Thoracic aorta (tissue), 2 donors: ENCODE data around the gene PSMD13. TPM values are rescaled to one million over a fixed set of nuclear protein-coding genes. Genes with fewer than 3 reads are reported as not detected.

ENCODE experiments used
- ATAC-seq: fragments of 150-250 bp; one replicate; pipeline ENCODE4 v1.8.0; 2017; ENCODE audit warnings: low read depth; ENCODE audit not compliant: insufficient number of reproducible peaks, low FRiP score
- DNase-seq: peaks from one replicate; pipeline ENCODE4 v3.0.0-alpha.2; 2020; ENCODE audit warnings: low spot score
- H3K27ac ChIP-seq, 2 donors: fragments of 200-600 bp; sonication (generic); 1 replicate in 1 of 2; 2 replicates in 1 of 2; pipeline ENCODE4 v1.5.1; 2016; ENCODE audit warnings: mild to moderate bottlenecking in 2 of 2, moderate library complexity in 2 of 2
- H3K27me3 ChIP-seq: fragments of 200-600 bp; sonication (generic); replicated peaks from 2 replicates; pipeline ENCODE4 v1.6.0; 2016; ENCODE audit warnings: mild to moderate bottlenecking; ENCODE audit not compliant: insufficient read depth
- H3K36me3 ChIP-seq: fragments of 200-600 bp; sonication (generic); one replicate; pipeline ENCODE4 v1.5.1; 2016
- H3K4me1 ChIP-seq, 2 donors: fragments of 200-600 bp; sonication (generic); 1 replicate in 1 of 2; 2 replicates in 1 of 2; pipeline versions ENCODE4 v1.5.1 to v1.6.0; 2016; ENCODE audit warnings: low read depth in 2 of 2, mild to moderate bottlenecking in 1 of 2; ENCODE audit not compliant: control insufficient read depth in 1 of 2
- H3K4me3 ChIP-seq: fragments of 200-600 bp; sonication (generic); 2 replicates; pipeline ENCODE4 v1.5.1; 2016; ENCODE audit warnings: mild to moderate bottlenecking
- H3K9me3 ChIP-seq: fragments of 200-600 bp; sonication (generic); 2 replicates; pipeline ENCODE4 v1.5.1; 2016
- CTCF ChIP-seq: fragments of 200-600 bp; sonication (generic); IDR thresholded peaks from one replicate; pipeline ENCODE4 v1.5.1; 2019; ENCODE audit warnings: antibody characterized with exemption
- total RNA-seq, 2 donors: library from RNA; depleted of rRNA; stranded (reverse); fragments of >200 nt; gene quantifications; one replicate each; pipeline versions ENCODE4 v1.1.0 to v1.2.3, GENCODE V29; 2016

The PSMD13 gene
- total RNA-seq, 2 donors from 2014 or later, result 79.6 to 90.8 TPM

GRCh38 chr11:240315-240714 lies 3.5 kb downstream of the PSMD13 start:
- Histone ChIP-seq H3K4me1 (peaks cover 16 to 23% of the 10 kb centered on the region in 2 donors), H3K9me3 (no peaks in the 10 kb centered on the region), H3K36me3 (peaks cover 25% of the 10 kb centered on the region), H3K27me3 (no peaks in the 10 kb centered on the region), H3K27ac (no peak overlapping the region), H3K4me3 (no peak overlapping the region)
- TF ChIP-seq CTCF, result no peak
- no peak for ATAC-seq
- no peak for DNase-seq

GRCh38 chr11:241634-242033 lies 4.9 kb downstream of the PSMD13 start:
- Histone ChIP-seq H3K27me3 (no peaks in the 10 kb centered on the region), H3K9me3 (no peaks in the 10 kb centered on the region), H3K4me1 (peaks cover 14 to 18% of the 10 kb centered on the region in 2 donors), H3K36me3 (peaks cover 31% of the 10 kb centered on the region), H3K4me3 (no peak overlapping the region), H3K27ac (no peak overlapping the region)
- ATAC-seq, result no peak
- no peak for TF ChIP-seq CTCF
- no peak for DNase-seq

- DNase-seq, result no peak
- ATAC-seq, result no peak
These were observed 7.6 kb downstream of the PSMD13 start for GRCh38 chr11:244376-244775.

GRCh38 chr11:249062-249461 lies 12.3 kb downstream of the PSMD13 start:
- no peak for TF ChIP-seq CTCF
- Histone ChIP-seq H3K9me3 (no peaks in the 10 kb centered on the region), H3K36me3 (peaks cover 66% of the 10 kb centered on the region), H3K27ac (no peak overlapping the region), H3K4me3 (no peak overlapping the region), H3K27me3 (no peaks in the 10 kb centered on the region), H3K4me1 (no peaks in the 10 kb centered on the region)
- no peak for DNase-seq
- no peak for ATAC-seq

More at GRCh38 chr11:244376-244775, 7.6 kb downstream of the PSMD13 start:
- Histone ChIP-seq H3K36me3 (peaks cover 54% of the 10 kb centered on the region), H3K27ac (no peak overlapping the region), H3K27me3 (no peaks in the 10 kb centered on the region), H3K9me3 (no peaks in the 10 kb centered on the region), H3K4me3 (no peak overlapping the region), H3K4me1 (peaks cover 0 to 4% of the 10 kb centered on the region in 2 donors)
- no peak for TF ChIP-seq CTCF

GRCh38 chr11:250274-250673 lies 13.5 kb downstream of the PSMD13 start:
- DNase-seq (no peak), ATAC-seq (no peak)
- Histone ChIP-seq H3K27me3 (no peaks in the 10 kb centered on the region), H3K27ac (no peak overlapping the region), H3K36me3 (peaks cover 59% of the 10 kb centered on the region), H3K4me1 (no peaks in the 10 kb centered on the region), H3K4me3 (no peak overlapping the region), H3K9me3 (no peaks in the 10 kb centered on the region)
- no peak for TF ChIP-seq CTCF
